HEK293T (cell line): ENCODE results near the gene PGS1.
A peak's percentile ranks its signal among the peaks of the same experiment; 100 is the strongest.
"Not testable (repeated sequence)": the region's sequence is repeated elsewhere in the genome, so short reads cannot be mapped to it uniquely, and the experiment has no call there.

Experiments
- CTCF ChIA-PET: fragments of 350-600 bp; formaldehyde crosslinking; extraction: SDS; loops from one replicate; lab custom pipeline; 2021; ENCODE audit warnings: antibody characterized with exemption, inconsistent platforms; lab: Yijun Ruan, JAX
- POLR2A ChIA-PET: fragments of 350-600 bp; formaldehyde crosslinking; extraction: SDS; loops from one replicate; lab custom pipeline; 2020; ENCODE audit warnings: antibody characterized with exemption, inconsistent platforms; lab: Yijun Ruan, JAX
- DNase-seq: peaks from one replicate; pipeline ENCODE4 v3.0.0; 2012; ENCODE audit warnings: mixed read lengths; ENCODE audit errors: extremely low spot score
- ARNT ChIP-seq: fragments of 450-650 bp; IDR thresholded peaks from 2 replicates; pipeline ENCODE4 v1.6.1; 2017; ENCODE audit warnings: mild to moderate bottlenecking
- BHLHE40 ChIP-seq: fragments of 450-650 bp; IDR thresholded peaks from 2 replicates; pipeline ENCODE4 v1.6.1; 2016; ENCODE audit warnings: mild to moderate bottlenecking, moderate library complexity, borderline replicate concordance
- CTBP1 ChIP-seq: fragments of 450-650 bp; IDR thresholded peaks from 2 replicates; pipeline ENCODE4 v1.6.1; 2016; ENCODE audit warnings: borderline replicate concordance
- ELF4 ChIP-seq: fragments of 450-650 bp; IDR thresholded peaks from 2 replicates; pipeline ENCODE4 v1.6.1; 2017; ENCODE audit warnings: antibody characterized with exemption
- FOXA1 ChIP-seq: fragments of 450-650 bp; IDR thresholded peaks from 2 replicates; pipeline ENCODE4 v1.6.1; 2016; ENCODE audit warnings: mild to moderate bottlenecking
- FOXK2 ChIP-seq: fragments of 450-650 bp; IDR thresholded peaks from 2 replicates; pipeline ENCODE4 v1.6.1; 2016; ENCODE audit warnings: mild to moderate bottlenecking
- FOXM1 ChIP-seq: fragments of 450-650 bp; IDR thresholded peaks from 2 replicates; pipeline ENCODE4 v1.6.1; 2017; ENCODE audit warnings: mild to moderate bottlenecking, borderline replicate concordance
- HDGF ChIP-seq: fragments of 450-650 bp; IDR thresholded peaks from 2 replicates; pipeline ENCODE4 v1.6.1; 2017; ENCODE audit warnings: antibody characterized with exemption, borderline replicate concordance
- L3MBTL2 ChIP-seq: fragments of 450-650 bp; conservative IDR thresholded peaks from 2 replicates; pipeline ENCODE4 v1.6.1; 2016; ENCODE audit warnings: mild to moderate bottlenecking
- LEF1 ChIP-seq: fragments of 450-650 bp; IDR thresholded peaks from 2 replicates; pipeline ENCODE4 v1.6.1; 2017; ENCODE audit warnings: mild to moderate bottlenecking, borderline replicate concordance
- NFRKB ChIP-seq: fragments of 450-650 bp; IDR thresholded peaks from 2 replicates; pipeline ENCODE4 v1.6.1; 2016; ENCODE audit warnings: mild to moderate bottlenecking, moderate library complexity
- PKNOX1 ChIP-seq: fragments of 450-650 bp; IDR thresholded peaks from 2 replicates; pipeline ENCODE4 v1.6.1; 2016
- SP1 ChIP-seq: fragments of 450-650 bp; IDR thresholded peaks from 2 replicates; pipeline ENCODE4 v1.6.1; 2017
- SUZ12 ChIP-seq: fragments of 450-650 bp; IDR thresholded peaks from 2 replicates; pipeline ENCODE4 v1.6.1; 2016; ENCODE audit warnings: mild to moderate bottlenecking
- TARDBP ChIP-seq: fragments of 450-650 bp; IDR thresholded peaks from 2 replicates; pipeline ENCODE4 v1.6.1; 2016
- ZNF384 ChIP-seq: fragments of 450-650 bp; IDR thresholded peaks from 2 replicates; pipeline ENCODE4 v1.6.1; 2016

Gene PGS1

DNA sequence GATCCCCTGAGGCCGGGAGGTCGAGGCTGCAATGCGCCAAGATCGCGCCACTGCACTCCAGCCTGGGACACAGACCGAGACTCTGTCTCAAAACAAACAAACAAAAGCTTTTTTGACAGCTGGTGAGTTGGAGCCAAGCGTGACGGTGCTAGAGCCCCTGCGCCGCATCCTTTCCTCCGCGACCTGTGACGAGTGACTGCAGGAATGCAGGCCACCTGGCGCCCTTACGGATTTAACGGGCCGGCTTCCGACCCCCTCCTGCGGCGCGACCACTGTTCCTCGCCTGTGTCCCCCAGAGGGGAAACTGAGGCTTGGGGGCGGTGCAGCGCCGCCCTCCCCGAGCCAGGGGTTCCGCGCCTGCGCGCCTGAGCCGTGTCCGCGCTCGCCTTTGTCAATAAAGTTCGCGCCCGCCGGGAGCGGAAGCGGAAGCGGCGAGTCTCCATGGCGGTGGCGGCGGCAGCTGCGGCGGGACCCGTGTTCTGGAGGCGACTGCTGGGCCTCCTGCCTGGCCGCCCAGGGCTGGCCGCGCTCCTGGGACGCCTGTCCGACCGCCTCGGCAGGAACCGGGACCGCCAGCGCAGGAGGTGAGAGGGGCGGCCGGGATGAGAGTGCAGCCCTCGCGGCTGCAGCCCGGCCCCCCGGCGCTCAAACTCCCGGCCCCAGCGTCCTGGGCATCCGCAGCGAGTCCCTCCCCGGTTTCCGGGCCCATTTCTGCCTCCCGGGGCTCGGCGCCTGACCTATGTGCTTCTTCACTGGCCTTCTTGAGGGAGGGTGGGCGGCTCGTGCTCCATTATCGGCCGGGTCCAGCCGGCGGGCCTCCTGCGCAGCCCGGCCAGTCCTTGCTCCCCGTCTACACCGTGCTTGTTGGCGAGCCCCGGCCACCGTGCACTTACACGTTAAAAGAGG lies at the start of gene PGS1:
TSS of gene PGS1 (plus strand) at position 425 of the 906 bp plus-strand sequence. CDS start at position 442, 17 bp downstream.
- ChIA-PET CTCF (interaction anchor here (1.6 kb wide), 1 partner anchor 18 kb away, joined by 3 read pairs; no protein-coding TSS in a partner anchor), POLR2A (interaction anchor here (0.8 to 1.9 kb wide), 5 partner anchors 10 to 46 kb away, joined by 3 to 10 read pairs (median 5); no protein-coding TSS in a partner anchor)
- peak; percentile 85 for DNase-seq
- no peak for TF ChIP-seq ARNT
- peak; percentile 94 for TF ChIP-seq ELF4
- no peak for TF ChIP-seq HDGF
- no peak for TF ChIP-seq FOXK2
- TF ChIP-seq FOXA1 = no peak
- TF ChIP-seq NFRKB = no peak
- no peak for TF ChIP-seq FOXM1
- TF ChIP-seq LEF1 = peak; percentile 37; the same call in 1 of the 2 replicates
- TF ChIP-seq TARDBP = no peak
- no peak for TF ChIP-seq CTBP1

GRCh38 chr17:78329263-78330059 lies 49.0 kb upstream of the PGS1 start:
- TF ChIP-seq TARDBP (no peak), ZNF384 (no peak), ELF4 (no peak), FOXA1 (no peak), SUZ12 (no peak), SP1 (no peak), PKNOX1 (no peak), ARNT (no peak), HDGF (no peak), BHLHE40 (no peak)
- ChIA-PET CTCF (interaction anchor here (1.7 kb wide), 1 partner anchor 31 kb away, joined by 6 read pairs; no protein-coding TSS in a partner anchor), POLR2A (interaction anchor here (1.5 kb wide), 1 partner anchor 15 kb away, joined by 4 read pairs; no protein-coding TSS in a partner anchor)
- DNase-seq = no peak

DNA sequence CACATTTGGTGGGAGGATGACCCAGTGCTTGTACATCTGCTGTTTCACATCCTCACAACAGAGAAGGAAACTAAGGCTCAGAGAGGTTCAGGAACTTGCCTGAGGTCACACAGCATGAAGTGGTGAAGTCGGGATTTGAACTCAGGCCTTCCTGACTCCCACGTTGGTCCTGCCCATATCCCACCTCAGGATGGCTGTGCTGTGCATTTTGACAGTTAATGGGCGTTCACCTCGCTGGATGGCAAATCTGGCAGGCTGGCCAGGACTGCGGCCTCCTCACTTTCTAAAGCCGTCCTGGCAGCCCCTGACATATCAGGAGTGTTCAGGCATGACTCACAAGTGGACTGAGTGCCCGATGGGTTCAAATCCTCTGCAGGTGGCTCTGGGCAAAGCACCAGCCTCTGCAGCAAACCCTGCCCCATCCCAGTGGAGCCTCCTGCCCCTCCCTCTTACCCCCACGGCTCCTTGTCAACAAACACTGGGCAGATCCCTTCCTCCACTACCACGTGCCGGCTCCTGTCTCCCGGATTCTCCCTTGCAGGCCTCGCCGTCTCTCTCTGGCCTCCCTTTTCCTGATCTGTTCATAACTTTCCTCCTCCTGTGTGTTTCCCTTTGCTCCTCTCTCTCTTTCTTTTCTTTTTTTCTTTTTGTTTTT lies 47.8 kb upstream of the PGS1 start:
- ChIA-PET POLR2A (interaction anchor here (1.5 kb wide), 1 partner anchor 16 kb away, joined by 4 read pairs; no protein-coding TSS in a partner anchor), CTCF (no interaction called here)
- no peak for TF ChIP-seq PKNOX1
- no peak for TF ChIP-seq CTBP1
- no peak; the same call in 1 of the 2 replicates for TF ChIP-seq L3MBTL2
- no peak for TF ChIP-seq BHLHE40
- no peak for TF ChIP-seq ELF4
- no peak for TF ChIP-seq TARDBP
- no peak for TF ChIP-seq LEF1
- no peak for TF ChIP-seq FOXA1
- TF ChIP-seq ARNT = no peak
- TF ChIP-seq FOXK2 = no peak
- TF ChIP-seq SP1 = no peak
- TF ChIP-seq SUZ12 = no peak
- TF ChIP-seq NFRKB = no peak
- no peak for TF ChIP-seq HDGF
- no peak for TF ChIP-seq FOXM1
- TF ChIP-seq ZNF384 = no peak
- no peak for DNase-seq

DNA sequence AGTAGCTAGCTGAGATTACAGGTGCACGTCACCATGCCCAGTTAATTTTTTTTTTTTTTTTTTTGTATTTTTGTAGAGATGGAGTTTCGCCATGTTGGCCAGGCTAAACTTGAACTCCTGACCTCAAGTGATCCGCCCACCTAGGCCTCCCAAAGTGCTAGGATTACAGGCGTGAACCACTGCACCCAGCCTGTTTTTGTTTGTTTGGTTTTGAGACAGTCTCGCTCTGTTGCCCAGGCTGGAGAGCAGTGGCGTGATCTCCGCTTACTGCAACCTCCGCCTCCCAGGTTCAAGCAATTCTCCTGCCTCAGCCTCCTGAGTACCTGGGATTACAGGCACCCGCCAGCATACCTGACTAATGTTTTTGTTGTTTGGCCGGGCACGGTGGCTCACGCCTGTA lies 47.1 kb upstream of the PGS1 start:
- POLR2A ChIA-PET, DNase-seq, CTCF ChIA-PET: not testable (repeated sequence)

DNA sequence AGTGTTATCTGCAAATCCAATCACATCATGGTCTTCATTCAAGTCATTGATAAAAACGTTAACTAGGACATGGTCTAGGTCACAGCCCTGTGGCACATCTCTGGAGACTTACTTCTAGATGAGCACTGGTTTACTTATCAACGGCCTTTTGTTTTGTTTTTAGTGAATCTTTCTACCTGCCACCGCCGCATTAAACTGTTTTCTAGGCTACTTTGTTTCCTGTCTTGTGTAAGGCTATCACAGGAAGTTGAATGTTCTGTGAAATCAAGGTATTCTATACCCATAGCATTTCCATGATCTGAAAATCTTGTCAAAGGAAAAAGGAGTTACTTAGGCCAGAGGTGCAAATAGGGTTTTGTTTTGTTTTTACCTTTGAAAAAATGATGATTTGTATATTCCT lies 45.5 kb upstream of the PGS1 start:
- TF ChIP-seq LEF1 = no peak
- TF ChIP-seq ARNT = no peak
- no peak for TF ChIP-seq FOXA1
- no peak for TF ChIP-seq PKNOX1
- no peak for TF ChIP-seq L3MBTL2
- no peak for TF ChIP-seq FOXK2
- DNase-seq = no peak
- CTCF ChIA-PET = no interaction called here
- POLR2A ChIA-PET = no interaction called here
